A549 (cell line): ENCODE results near the gene NCKIPSD. TPM values are rescaled to one million over a fixed set of nuclear protein-coding genes. Genes with fewer than 3 reads are reported as not detected.

ENCODE experiments used
- ATAC-seq, 2 experiments: fragments of 200-7000 bp in 1 of 2; fragments of >200 bp in 1 of 2; cut with Nextera tagmentation in 1 of 2; cut with Tn5 transposase in 1 of 2; 3 replicates each; pipeline versions ENCODE4 v1.8.0 to v1.9.1; 2018 to 2020; ENCODE audit warnings: mild to moderate bottlenecking in 1 of 2, moderate library complexity in 1 of 2
- CTCF ChIA-PET: fragments of 300-600 bp; sonication (Branson Sonifier 250); formaldehyde crosslinking; extraction: SDS; loops from one replicate; lab custom pipeline; 2021; ENCODE audit warnings: antibody characterized with exemption, inconsistent platforms; lab: Yijun Ruan, JAX
- POLR2A ChIA-PET: fragments of 350-600 bp; formaldehyde crosslinking; extraction: SDS; loops from one replicate; lab custom pipeline; 2021; ENCODE audit warnings: antibody characterized with exemption, inconsistent platforms; lab: Yijun Ruan, JAX
- DNase-seq, 2 experiments: peaks; one replicate each; pipeline versions ENCODE4 v3.0.0 to v3.0.0-alpha.2; 2011 to 2016; ENCODE audit warnings: low read depth in 1 of 2, low spot score in 1 of 2
- FAIRE-seq: peaks from 2 replicates; lab custom pipeline; 2011; peaks lifted over from hg19 to GRCh38; lab: Jason Lieb, UNC
- H3K27ac ChIP-seq, 2 experiments: fragments of >200 bp; sonication (Bioruptor Twin); formaldehyde crosslinking; 3 replicates each; pipeline ENCODE4 v1.5.1; 2016 to 2017
- H3K4me1 ChIP-seq: fragments of >200 bp; sonication (Bioruptor Twin); formaldehyde crosslinking; 3 replicates; pipeline ENCODE4 v1.6.1; 2016
- H3K4me2 ChIP-seq: fragments of >200 bp; sonication (Bioruptor Twin); formaldehyde crosslinking; 3 replicates; pipeline ENCODE4 v1.6.1; 2016
- H3K4me3 ChIP-seq: fragments of >200 bp; sonication (Bioruptor Twin); formaldehyde crosslinking; 3 replicates; pipeline ENCODE4 v1.5.1; 2016
- H3K9me3 ChIP-seq: fragments of >200 bp; sonication (Bioruptor Twin); formaldehyde crosslinking; 3 replicates; pipeline ENCODE4 v1.6.1; 2016
- CBX8 ChIP-seq: fragments of 200-600 bp; sonication (generic); IDR thresholded peaks from 2 replicates; pipeline ENCODE4 v1.6.1; 2016
- CTCF ChIP-seq: fragments of >200 bp; sonication (Bioruptor Twin); formaldehyde crosslinking; IDR thresholded peaks from 3 replicates; pipeline ENCODE4 v1.5.1; 2016
- EHF ChIP-seq: fragments of 250-450 bp; sonication (Bioruptor Pico); IDR thresholded peaks from 2 replicates; pipeline ENCODE4 v1.5.0; 2020; ENCODE audit warnings: mild to moderate bottlenecking
- FOSB ChIP-seq: fragments of 250-450 bp; sonication (Bioruptor Pico); IDR thresholded peaks from 2 replicates; pipeline ENCODE4 v1.5.0; 2020; ENCODE audit warnings: mild to moderate bottlenecking, moderate library complexity
- HMGXB4 ChIP-seq: fragments of 250-450 bp; sonication (Bioruptor Pico); IDR thresholded peaks from 2 replicates; pipeline ENCODE4 v1.5.0; 2021; ENCODE audit warnings: mild to moderate bottlenecking, moderate library complexity, borderline replicate concordance
- HOXB13 ChIP-seq: fragments of 250-450 bp; sonication (Bioruptor Pico); IDR thresholded peaks from 2 replicates; pipeline ENCODE4 v1.5.0; 2020; ENCODE audit warnings: low read depth, mild to moderate bottlenecking, moderate library complexity
- JUN ChIP-seq, 2 experiments: fragments of >200 bp; sonication (Bioruptor Twin); formaldehyde crosslinking; IDR thresholded peaks; 2 replicates in 1 of 2; 3 replicates in 1 of 2; pipeline ENCODE4 v1.6.1; 2016 to 2017
- JUNB ChIP-seq: fragments of >200 bp; sonication (Bioruptor Twin); formaldehyde crosslinking; IDR thresholded peaks from 2 replicates; pipeline ENCODE4 v1.6.1; 2016
- KDM5A ChIP-seq: fragments of 200-600 bp; sonication (generic); IDR thresholded peaks from 2 replicates; pipeline ENCODE4 v1.6.1; 2016; ENCODE audit warnings: antibody characterized with exemption, mild to moderate bottlenecking
- NFE2L2 ChIP-seq: fragments of 150-350 bp; conservative IDR thresholded peaks from 2 replicates; pipeline ENCODE4 v1.6.1; 2014; ENCODE audit warnings: low read length
- NPAS2 ChIP-seq: fragments of 250-450 bp; sonication (Bioruptor Pico); IDR thresholded peaks from 2 replicates; pipeline ENCODE4 v1.8.0; 2022; ENCODE audit warnings: mild to moderate bottlenecking, moderate library complexity, borderline replicate concordance
- NR3C1 ChIP-seq: fragments of >200 bp; sonication (Bioruptor Twin); formaldehyde crosslinking; IDR thresholded peaks from 3 replicates; pipeline ENCODE4 v1.6.1; 2017
- PHF8 ChIP-seq: fragments of 200-600 bp; sonication (generic); IDR thresholded peaks from 2 replicates; pipeline ENCODE4 v1.6.1; 2016; ENCODE audit warnings: low read depth, mild to moderate bottlenecking, antibody characterized with exemption, moderate library complexity, borderline replicate concordance
- POLR2A ChIP-seq: IDR thresholded peaks from 2 replicates; pipeline ENCODE4 v1.6.1; 2012; ENCODE audit warnings: mild to moderate bottlenecking, low read length
- POLR2AphosphoS2 ChIP-seq: conservative IDR thresholded peaks from 2 replicates; pipeline ENCODE4 v1.6.1; 2012; ENCODE audit warnings: low read length, improper control_type of control experiment, inconsistent platforms
- RAD21 ChIP-seq, 2 experiments: fragments of >200 bp in 1 of 2; sonication (Bioruptor Twin) in 1 of 2; formaldehyde crosslinking in 1 of 2; IDR thresholded peaks in 1 of 2; conservative IDR thresholded peaks in 1 of 2; 2 replicates in 1 of 2; 3 replicates in 1 of 2; pipeline ENCODE4 v1.6.1; 2012 to 2018; ENCODE audit warnings: inconsistent platforms in 1 of 2
- RARB ChIP-seq: fragments of 250-450 bp; sonication (Bioruptor Pico); IDR thresholded peaks from 2 replicates; pipeline ENCODE4 v1.8.0; 2021; ENCODE audit warnings: mild to moderate bottlenecking, moderate library complexity
- RCOR1 ChIP-seq: fragments of 150-350 bp; IDR thresholded peaks from 2 replicates; pipeline ENCODE4 v1.6.1; 2014; ENCODE audit warnings: antibody characterized with exemption, low read length, low read depth
- TFCP2L1 ChIP-seq: fragments of 250-450 bp; sonication (Bioruptor Pico); IDR thresholded peaks from 2 replicates; pipeline ENCODE4 v1.5.0; 2021; ENCODE audit warnings: mild to moderate bottlenecking
- ZSCAN20 ChIP-seq: fragments of 250-450 bp; sonication (Bioruptor Pico); IDR thresholded peaks from 2 replicates; pipeline ENCODE4 v1.8.0; 2022; ENCODE audit warnings: mild to moderate bottlenecking, moderate library complexity
- WGBS: methylation state at CpG from one replicate; pipeline ENCODE4 v1.1.6; 2017; ENCODE audit errors: missing lambda C conversion rate; 5-methylcytosine and 5-hydroxymethylcytosine counted together
- polyA plus RNA-seq, 4 experiments: library from polyadenylated mRNA; depleted of rRNA in 3 of 4; stranded (reverse); fragments of >200 nt; fragmentation: RNase III in 1 of 4; extraction: RNeasy Plus Mini Kit Qiagen cat#74134 plus additional on column Dnase treatment in 1 of 4; gene quantifications; 2 replicates in 3 of 4; 3 replicates in 1 of 4; pipeline ENCODE4 v1.2.3, GENCODE V29; 2011 to 2017
- TF ChIP-seq, protein P1 (sequence below): fragments of 150-350 bp; IDR thresholded peaks from 2 replicates; pipeline ENCODE4 v1.6.1; 2014; ENCODE audit warnings: low read depth, mild to moderate bottlenecking, low read length

Gene NCKIPSD
- polyA plus RNA-seq, 2 of the 4 experiments (the other 2 are of a cell fraction), result 10.2 to 10.9 TPM

DNA sequence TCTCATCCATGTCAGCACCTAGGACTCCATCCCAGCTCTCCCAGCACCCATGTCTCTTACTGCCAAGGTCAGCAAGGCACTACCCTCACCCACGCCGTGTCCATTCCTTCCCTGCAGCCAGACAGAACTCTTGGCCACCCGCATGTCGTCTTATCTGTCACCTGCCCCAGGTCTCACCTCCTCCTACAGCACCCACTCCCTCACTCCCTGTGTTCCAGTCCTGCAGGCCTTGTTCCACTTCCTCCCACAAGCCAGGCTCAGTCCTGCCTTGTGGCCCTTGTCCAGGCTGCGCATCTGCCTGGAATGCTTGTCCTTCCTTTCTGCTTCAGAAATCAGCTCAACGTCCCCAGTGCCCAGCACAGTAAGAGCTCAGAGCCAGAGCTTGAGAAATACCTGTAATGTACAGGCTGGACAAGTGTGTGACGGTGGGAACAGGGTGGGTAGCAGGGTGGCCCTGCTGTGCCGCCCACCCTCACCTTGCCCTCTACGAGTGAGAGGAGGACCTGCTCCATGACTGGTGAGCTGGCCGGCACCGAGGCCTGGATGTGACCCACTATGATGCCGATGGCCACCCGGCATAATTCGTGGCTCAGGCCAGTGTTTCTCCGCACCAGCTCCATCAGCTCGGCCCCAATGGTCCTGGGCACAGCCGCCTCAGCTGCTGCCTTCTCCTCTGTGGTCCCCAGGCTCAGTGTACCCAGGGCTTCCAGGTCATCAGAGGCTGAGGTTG is 4.7 kb downstream of the NCKIPSD start:
- POLR2A ChIA-PET, result no interaction called here
- DNase-seq (no peak), ATAC-seq (no peak), FAIRE-seq (no peak)
- no peak overlapping the region for H3K4me2 ChIP-seq
- 96% methylated on average over 10 of the region's 17 CpGs for WGBS
- CTCF ChIA-PET, result interaction anchor here (1.2 kb wide), 1 partner anchor 16 kb away, joined by 4 read pairs; no protein-coding TSS in a partner anchor
- peaks cover 27% of the 10 kb centered on the region for H3K4me1 ChIP-seq
- H3K4me3 ChIP-seq, result no peak overlapping the region
- peak overlapping the region in 1 of 2 experiments; percentile 59; a peak in 1 of 6 replicates for H3K27ac ChIP-seq
- H3K9me3 ChIP-seq, result no peaks in the 10 kb centered on the region
- TF ChIP-seq JUN (IDR thresholded peaks at IDR 0.05) (no peak), TFCP2L1 (no peak), RAD21 (conservative IDR thresholded peaks at IDR 0.05 in 1 of 2, IDR thresholded peaks at IDR 0.05 in 1 of 2) (no peak)

DNA sequence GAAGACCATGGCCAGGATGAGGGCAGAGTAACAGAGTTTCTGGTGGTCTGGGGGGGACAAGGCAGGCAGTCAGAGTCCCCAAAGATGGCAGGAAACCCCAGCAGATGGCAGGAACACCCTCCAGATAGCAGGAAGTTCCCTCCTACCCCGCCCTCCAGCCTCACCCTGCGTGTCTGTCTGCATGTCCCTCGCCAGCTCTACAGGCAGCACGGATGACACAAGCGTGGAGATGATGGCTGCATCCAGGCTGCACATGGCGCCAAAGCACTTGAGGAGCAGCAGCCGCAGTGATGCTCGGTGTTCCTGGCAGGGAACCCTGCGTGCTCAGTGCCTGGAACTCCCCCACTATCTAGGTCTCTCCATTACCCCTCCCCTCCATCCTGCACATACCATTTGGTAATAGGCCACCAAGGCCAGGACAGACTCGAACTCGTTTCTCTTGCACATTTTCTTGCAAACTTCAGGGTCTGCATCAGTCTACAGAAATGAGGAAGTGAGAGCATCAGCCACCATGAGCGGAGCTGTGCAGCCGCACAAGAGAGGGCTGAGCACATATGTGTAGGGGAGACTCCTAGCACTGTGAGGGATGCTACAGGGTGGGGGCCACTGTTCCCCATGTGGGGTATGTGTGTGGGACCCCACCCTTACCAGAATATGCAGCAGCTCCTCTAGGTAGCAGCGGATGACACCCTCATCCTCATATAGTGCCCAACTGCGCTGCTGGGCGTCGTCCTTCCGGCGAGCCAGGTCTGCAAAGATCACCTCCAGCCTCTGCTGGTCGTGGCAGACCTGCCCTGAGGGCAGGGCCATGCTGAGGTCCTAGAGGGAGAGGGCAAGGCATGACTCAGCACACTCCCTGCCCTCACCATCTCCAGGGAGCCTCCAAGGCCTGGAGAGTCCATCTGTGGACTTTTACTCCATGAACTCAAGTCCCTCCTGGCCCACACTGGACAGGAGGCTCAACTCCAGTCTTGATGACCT is 6.0 kb downstream of the NCKIPSD start:
- peak overlapping the region; percentile 21; the same call in 1 of the 3 replicates for H3K4me2 ChIP-seq
- H3K4me3 ChIP-seq, result no peak overlapping the region
- no peak for TF ChIP-seq CTCF
- TF ChIP-seq FOSB (CRISPR knock-in tag), result no peak
- no peak for TF ChIP-seq POLR2AphosphoS2
- no peak for TF ChIP-seq KDM5A
- no peak; the same call in 1 of the 2 replicates for TF ChIP-seq NFE2L2
- no peak for TF ChIP-seq JUNB
- no peak for TF ChIP-seq NPAS2 (CRISPR knock-in tag)
- no peak for TF ChIP-seq RARB (CRISPR knock-in tag)
- TF ChIP-seq HMGXB4 (CRISPR knock-in tag), result no peak
- no peak for TF ChIP-seq ZSCAN20 (CRISPR knock-in tag)
- TF ChIP-seq NR3C1, result no peak
- no peak for TF ChIP-seq CBX8
- no peak for TF ChIP-seq PHF8
- TF ChIP-seq, protein P1, sequence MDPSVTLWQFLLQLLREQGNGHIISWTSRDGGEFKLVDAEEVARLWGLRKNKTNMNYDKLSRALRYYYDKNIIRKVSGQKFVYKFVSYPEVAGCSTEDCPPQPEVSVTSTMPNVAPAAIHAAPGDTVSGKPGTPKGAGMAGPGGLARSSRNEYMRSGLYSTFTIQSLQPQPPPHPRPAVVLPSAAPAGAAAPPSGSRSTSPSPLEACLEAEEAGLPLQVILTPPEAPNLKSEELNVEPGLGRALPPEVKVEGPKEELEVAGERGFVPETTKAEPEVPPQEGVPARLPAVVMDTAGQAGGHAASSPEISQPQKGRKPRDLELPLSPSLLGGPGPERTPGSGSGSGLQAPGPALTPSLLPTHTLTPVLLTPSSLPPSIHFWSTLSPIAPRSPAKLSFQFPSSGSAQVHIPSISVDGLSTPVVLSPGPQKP, result no peak
- no peak for TF ChIP-seq RCOR1
- TF ChIP-seq POLR2A, result no peak
- no peak for TF ChIP-seq EHF
- no peak for TF ChIP-seq HOXB13 (CRISPR knock-in tag)
- TF ChIP-seq RAD21 (conservative IDR thresholded peaks at IDR 0.05 in 1 of 2, IDR thresholded peaks at IDR 0.05 in 1 of 2), result no peak
- FAIRE-seq (no peak), ATAC-seq (peak; percentile 31 to 35; a peak in 1 of 6 replicates), DNase-seq (no peak)
- H3K27ac ChIP-seq, result peak overlapping the region; percentile 42 to 59; a peak in 4 of 6 replicates
- ChIA-PET POLR2A (no interaction called here), CTCF (interaction anchor here (1.2 to 1.3 kb wide), 2 partner anchors 15 to 16 kb away, joined by 4 read pairs; no protein-coding TSS in a partner anchor)
- H3K9me3 ChIP-seq, result no peaks in the 10 kb centered on the region
- 93% methylated on average over 15 of the region's 20 CpGs for WGBS
- peaks cover 24% of the 10 kb centered on the region for H3K4me1 ChIP-seq
